Amniotic stem cell (primary cell): Measurements from ENCODE around the gene OR2S2.

ENCODE experiments used
- DNase-seq: peaks from one replicate; lab custom pipeline; 2025; lab: John Stamatoyannopoulos, UW

Gene OR2S2

DNA sequence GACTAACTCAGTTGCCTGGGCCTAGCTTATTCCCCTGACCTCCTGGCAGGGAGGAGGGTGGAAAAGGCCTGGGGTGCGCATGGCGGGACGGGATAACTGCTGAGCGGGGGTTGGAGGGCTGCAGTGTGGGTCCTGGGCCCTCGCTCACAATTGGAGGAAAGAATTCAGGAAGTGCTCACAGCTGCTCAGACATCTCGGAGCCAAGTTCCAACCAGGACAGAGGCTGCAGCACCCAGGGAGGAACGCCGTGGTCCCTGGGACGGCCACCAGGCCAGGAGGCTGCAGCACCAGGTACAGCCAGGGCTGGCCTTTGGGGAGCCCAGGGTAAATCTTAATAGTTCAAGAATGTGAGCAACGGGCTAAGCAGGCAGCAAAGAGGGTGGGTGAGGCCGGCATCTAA, 48.7 kb downstream of the OR2S2 start, which contains the start of gene SPAAR:
TSS of gene SPAAR (plus strand) at position 217 of the 400 bp plus-strand sequence. CDS start 974 bp downstream, outside the sequence.
- no peak for DNase-seq

DNA sequence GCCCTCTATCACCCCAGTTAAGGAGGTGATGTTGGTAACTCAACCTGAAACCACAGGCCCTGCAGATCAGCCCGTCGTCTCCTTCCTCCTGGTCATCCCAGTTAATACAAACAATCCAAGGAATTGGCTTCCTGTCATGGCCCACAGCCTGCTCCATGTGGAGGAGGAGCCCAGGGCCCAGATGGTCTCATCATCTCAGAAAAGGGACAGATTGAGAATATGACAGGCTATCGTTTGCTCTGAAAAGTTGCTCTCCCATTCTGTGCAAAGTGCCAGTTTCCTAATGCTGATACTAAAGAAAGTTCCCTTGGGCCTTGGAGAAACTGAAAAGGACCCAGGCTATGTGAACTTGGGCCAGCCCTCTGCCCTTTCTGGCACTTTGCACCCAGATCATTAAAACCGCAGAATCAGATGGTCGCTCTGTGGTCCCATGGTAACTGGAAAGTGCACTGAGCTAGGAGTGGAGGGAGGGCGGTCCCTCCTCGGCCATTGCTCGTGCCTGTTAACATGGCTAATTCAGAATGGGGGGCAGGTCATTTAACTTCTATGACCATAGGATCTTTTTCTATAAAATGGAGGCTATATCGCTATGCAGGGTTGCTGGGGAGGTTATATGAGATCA, 49.3 kb downstream of the OR2S2 start:
- no peak for DNase-seq

DNA sequence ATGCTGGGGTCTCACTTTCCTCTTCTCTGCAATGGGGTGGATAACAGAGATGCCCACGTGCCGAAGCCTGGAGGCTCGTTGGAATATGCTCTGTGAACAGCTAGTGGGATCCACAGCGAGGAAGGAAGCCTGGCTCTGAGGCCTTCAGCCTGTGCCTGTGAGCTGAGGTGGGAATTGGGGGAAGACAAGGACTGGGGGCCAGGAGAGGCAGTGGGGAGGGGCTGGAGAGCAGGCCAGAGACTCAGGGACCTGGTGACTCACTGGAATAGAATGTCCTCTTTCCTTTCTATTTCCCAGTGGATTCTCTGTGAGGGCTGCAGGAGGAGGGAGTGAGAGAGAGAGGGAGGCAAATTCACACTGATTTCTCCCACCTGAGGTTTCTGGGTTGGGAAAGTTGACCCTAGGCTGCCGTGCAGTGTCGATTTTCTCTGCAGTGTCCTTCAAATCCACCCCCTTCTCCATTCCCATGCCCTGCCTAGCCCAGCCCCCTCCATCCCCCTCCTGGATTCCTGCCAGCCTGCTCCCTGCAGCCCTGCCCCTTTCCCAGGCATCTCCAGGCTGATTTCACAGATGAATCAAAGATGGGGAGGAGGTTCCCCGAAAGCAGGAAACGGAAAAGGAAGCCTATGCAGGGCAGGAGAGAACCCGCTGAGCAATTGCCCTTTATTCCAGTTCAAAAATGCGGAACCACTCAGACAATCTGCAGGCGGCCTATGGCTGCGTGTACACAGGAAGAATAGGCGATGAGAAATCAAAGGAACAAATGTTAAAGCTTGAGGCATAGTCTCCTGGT, 50.0 kb downstream of the OR2S2 start:
- peak; percentile 33 for DNase-seq
